ENCODE results near the gene RNF40. TPM values are rescaled to one million over a fixed set of nuclear protein-coding genes. Genes with fewer than 3 reads are reported as not detected.

The RNF40 gene
- total RNA-seq: 56.8 TPM in 2 replicates
- polyA plus RNA-seq: 42.0 and 68.2 TPM in 2 replicates
- 49.9 and 73.9 TPM in 2 replicates for polyA plus RNA-seq (2012)
- polyA minus RNA-seq (ENCODE audit: low replicate concordance): 107 and 130 TPM in 2 replicates

DNA sequence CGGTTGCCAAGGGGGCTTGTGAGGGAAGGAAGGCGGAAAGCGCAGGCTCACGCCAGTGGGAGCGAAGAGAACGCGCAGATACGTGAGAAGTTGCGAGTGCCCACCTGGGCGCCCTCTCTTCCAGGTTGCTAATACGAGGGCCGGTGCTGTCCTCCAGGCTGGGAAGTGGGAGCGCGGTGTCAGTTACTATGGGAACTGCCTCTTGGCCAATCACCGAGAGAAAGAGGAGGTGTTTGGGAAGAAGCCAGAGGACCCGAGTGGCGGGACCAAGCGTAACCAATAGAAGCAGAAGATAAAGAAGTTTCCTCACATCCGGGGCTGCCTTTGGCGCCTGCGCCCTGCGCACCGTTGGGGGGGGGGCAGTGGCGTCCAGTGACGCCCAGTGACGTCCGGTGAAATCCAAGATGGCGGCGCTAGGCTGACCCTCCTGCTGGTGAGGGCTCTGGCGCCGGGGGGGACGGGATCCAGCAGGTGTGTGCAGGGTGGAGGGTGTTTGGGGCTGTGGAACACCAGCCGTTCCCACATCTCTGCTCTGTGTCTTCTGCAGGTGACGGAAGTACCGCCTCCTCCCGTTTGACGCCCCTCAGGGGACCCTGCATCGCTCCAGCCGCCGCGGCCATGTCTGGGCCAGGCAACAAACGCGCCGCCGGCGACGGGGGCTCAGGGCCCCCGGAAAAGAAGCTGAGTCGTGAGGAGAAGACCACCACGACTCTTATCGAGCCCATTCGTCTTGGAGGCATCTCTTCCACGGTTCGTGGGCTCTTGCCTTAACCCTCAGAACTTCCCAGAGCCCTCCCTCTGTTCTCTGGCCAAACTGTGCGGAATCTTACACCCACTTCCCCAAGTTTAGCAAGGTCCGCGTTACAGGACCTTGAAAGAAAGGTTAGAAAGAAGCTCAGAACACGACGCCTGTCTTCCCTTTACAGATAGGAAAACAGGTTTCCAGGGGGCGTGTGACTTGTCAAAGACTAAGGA is at the start of gene RNF40, which contains the start of gene CFAP119:
Gene RNF40 (plus strand): TSS at position 395 of the 975 bp plus-strand sequence. CDS start 224 bp downstream, at position 619.
Gene CFAP119 (minus strand): TSS at position 135 of the 975 bp plus-strand sequence. CDS start 314 bp downstream, outside the sequence.
- Histone ChIP-seq H3K27ac (ENCODE audit: insufficient read depth, low read length) (peak within 1 kb of the TSS; percentile 92), H3K9me3 (ENCODE audit: control insufficient read depth, insufficient read depth, low read depth, low read length) (no peaks in the 10 kb centered on the region), H3K4me1 (ENCODE audit: control insufficient read depth, extremely low read depth, insufficient read depth, low read length) (peaks cover 14% of the 10 kb centered on the region), H3K4me2 (ENCODE audit: extremely low read depth, insufficient read depth, low read length) (peak within 1 kb of the TSS; percentile 98), H3K36me3 (ENCODE audit: control insufficient read depth, insufficient read depth, low read length) (peaks cover 35% of the 10 kb centered on the region), H2AFZ (ENCODE audit: low read length) (peak within 1 kb of the TSS; percentile 97), H3K4me3 (replicated peaks in 1 of 4; ENCODE audit: control extremely low read depth in 1 of 4, insufficient read depth in 1 of 4, low read depth in 3 of 4, low read length in 4 of 4) (peak within 1 kb of the TSS; percentile 84 to 95 (median 90)), H3K9ac (ENCODE audit: insufficient read depth, low read length) (peak within 1 kb of the TSS; percentile 87), H3K79me2 (ENCODE audit: control insufficient read depth, insufficient read depth, low read length) (peaks cover 26% of the 10 kb centered on the region), H4K20me1 (ENCODE audit: control insufficient read depth, extremely low read depth, insufficient read depth, low read length) (no peaks in the 10 kb centered on the region), H3K27me3 (ENCODE audit: control insufficient read depth, insufficient read depth, low read length) (no peaks in the 10 kb centered on the region)
- peak; percentile 96 to 98 for DNase-seq (ENCODE audit: low read depth in 2 of 2)
- no peak for TF ChIP-seq EZH2 (IDR thresholded peaks at IDR 0.05; ENCODE audit: low read length, missing control alignments)
- TF ChIP-seq, protein P1, sequence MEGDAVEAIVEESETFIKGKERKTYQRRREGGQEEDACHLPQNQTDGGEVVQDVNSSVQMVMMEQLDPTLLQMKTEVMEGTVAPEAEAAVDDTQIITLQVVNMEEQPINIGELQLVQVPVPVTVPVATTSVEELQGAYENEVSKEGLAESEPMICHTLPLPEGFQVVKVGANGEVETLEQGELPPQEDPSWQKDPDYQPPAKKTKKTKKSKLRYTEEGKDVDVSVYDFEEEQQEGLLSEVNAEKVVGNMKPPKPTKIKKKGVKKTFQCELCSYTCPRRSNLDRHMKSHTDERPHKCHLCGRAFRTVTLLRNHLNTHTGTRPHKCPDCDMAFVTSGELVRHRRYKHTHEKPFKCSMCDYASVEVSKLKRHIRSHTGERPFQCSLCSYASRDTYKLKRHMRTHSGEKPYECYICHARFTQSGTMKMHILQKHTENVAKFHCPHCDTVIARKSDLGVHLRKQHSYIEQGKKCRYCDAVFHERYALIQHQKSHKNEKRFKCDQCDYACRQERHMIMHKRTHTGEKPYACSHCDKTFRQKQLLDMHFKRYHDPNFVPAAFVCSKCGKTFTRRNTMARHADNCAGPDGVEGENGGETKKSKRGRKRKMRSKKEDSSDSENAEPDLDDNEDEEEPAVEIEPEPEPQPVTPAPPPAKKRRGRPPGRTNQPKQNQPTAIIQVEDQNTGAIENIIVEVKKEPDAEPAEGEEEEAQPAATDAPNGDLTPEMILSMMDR (conservative IDR thresholded peaks at IDR 0.05 in 1 of 2, IDR thresholded peaks at IDR 0.05 in 1 of 2; ENCODE audit: low read depth in 1 of 2, low read length in 2 of 2): peak in 1 of 2 donors; percentile 9

DNA sequence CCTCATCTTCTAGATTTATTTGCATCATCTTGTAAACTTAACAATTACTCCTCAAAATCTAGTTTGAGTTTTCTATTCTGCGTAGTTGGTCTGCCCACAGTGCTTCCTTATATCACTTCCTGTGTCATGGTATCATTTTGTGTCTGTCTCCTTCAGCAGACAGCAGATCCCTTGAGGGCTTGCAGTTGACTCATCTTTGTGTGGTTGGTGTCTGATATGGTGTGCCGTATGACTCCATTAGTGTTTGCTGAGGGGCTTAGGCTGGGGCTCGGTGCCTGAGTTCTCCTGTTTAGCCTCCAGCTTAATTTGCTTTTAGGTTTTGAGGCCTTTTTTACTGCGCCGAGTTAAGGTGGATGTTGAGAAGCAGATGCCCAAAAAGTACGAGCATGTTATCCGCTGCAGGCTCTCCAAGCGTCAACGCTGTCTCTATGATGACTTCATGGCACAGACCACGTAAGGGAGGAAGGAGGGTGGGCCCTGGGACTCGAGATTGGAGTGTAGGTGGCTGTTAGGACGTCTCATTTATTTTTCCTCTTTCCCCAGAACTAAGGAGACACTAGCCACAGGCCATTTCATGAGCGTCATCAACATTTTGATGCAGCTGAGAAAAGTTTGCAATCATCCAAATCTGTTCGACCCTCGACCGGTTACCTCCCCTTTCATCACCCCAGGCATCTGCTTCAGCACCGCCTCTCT is 46.2 kb upstream of the RNF40 start:
- no peaks in the 10 kb centered on the region for H3K9me3 ChIP-seq (ENCODE audit: control insufficient read depth, insufficient read depth, low read depth, low read length)
- peak in 1 of 2 donors; percentile 40 for DNase-seq (ENCODE audit: low read depth in 2 of 2)
- H3K4me1 ChIP-seq (ENCODE audit: control insufficient read depth, extremely low read depth, insufficient read depth, low read length): peaks cover 3% of the 10 kb centered on the region
- TF ChIP-seq, protein P1 (conservative IDR thresholded peaks at IDR 0.05 in 1 of 2, IDR thresholded peaks at IDR 0.05 in 1 of 2; ENCODE audit: low read depth in 1 of 2, low read length in 2 of 2): no peak
- TF ChIP-seq EZH2 (IDR thresholded peaks at IDR 0.05; ENCODE audit: low read length, missing control alignments): no peak
- H2AFZ ChIP-seq (ENCODE audit: low read length): no peak overlapping the region
- H3K27ac ChIP-seq (ENCODE audit: insufficient read depth, low read length): no peak overlapping the region
- H3K36me3 ChIP-seq (ENCODE audit: control insufficient read depth, insufficient read depth, low read length): peaks cover 45% of the 10 kb centered on the region
- H3K9ac ChIP-seq (ENCODE audit: insufficient read depth, low read length): no peak overlapping the region
- no peak overlapping the region for H3K4me3 ChIP-seq (replicated peaks in 1 of 4; ENCODE audit: control extremely low read depth in 1 of 4, insufficient read depth in 1 of 4, low read depth in 3 of 4, low read length in 4 of 4)
- no peaks in the 10 kb centered on the region for H3K27me3 ChIP-seq (ENCODE audit: control insufficient read depth, insufficient read depth, low read length)
- H3K79me2 ChIP-seq (ENCODE audit: control insufficient read depth, insufficient read depth, low read length): peaks cover 18% of the 10 kb centered on the region
- H3K4me2 ChIP-seq (ENCODE audit: extremely low read depth, insufficient read depth, low read length): no peak overlapping the region
- H4K20me1 ChIP-seq (ENCODE audit: control insufficient read depth, extremely low read depth, insufficient read depth, low read length): no peaks in the 10 kb centered on the region

DNA sequence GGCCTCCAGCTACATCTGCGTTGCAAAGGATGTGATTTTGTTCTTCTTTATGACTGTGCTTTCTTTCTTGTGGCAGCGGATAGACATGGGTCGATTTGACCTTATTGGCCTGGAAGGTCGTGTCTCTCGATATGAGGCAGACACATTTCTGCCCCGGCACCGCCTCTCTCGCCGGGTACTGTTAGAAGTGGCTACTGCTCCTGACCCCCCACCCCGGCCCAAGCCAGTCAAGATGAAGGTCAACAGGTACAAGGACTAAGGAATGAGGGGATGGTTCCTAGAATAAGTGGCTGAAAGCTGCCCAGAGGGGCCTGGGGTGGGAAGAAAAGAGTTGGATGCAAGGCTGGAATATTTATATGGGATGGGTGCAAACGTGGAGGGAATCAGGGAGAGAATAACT is 42.0 kb upstream of the RNF40 start:
- H3K27me3 ChIP-seq (ENCODE audit: control insufficient read depth, insufficient read depth, low read length): no peaks in the 10 kb centered on the region
- no peak overlapping the region for H2AFZ ChIP-seq (ENCODE audit: low read length)
- TF ChIP-seq, protein P1 (conservative IDR thresholded peaks at IDR 0.05 in 1 of 2, IDR thresholded peaks at IDR 0.05 in 1 of 2; ENCODE audit: low read depth in 1 of 2, low read length in 2 of 2): no peak
- TF ChIP-seq EZH2 (IDR thresholded peaks at IDR 0.05; ENCODE audit: low read length, missing control alignments): no peak
- H3K9me3 ChIP-seq (ENCODE audit: control insufficient read depth, insufficient read depth, low read depth, low read length): no peaks in the 10 kb centered on the region
- no peak overlapping the region for H3K9ac ChIP-seq (ENCODE audit: insufficient read depth, low read length)
- H3K4me3 ChIP-seq (replicated peaks in 1 of 4; ENCODE audit: control extremely low read depth in 1 of 4, insufficient read depth in 1 of 4, low read depth in 3 of 4, low read length in 4 of 4): no peak overlapping the region
- H3K27ac ChIP-seq (ENCODE audit: insufficient read depth, low read length): no peak overlapping the region
- H3K36me3 ChIP-seq (ENCODE audit: control insufficient read depth, insufficient read depth, low read length): peaks cover 52% of the 10 kb centered on the region
- H3K4me2 ChIP-seq (ENCODE audit: extremely low read depth, insufficient read depth, low read length): no peak overlapping the region
- H3K79me2 ChIP-seq (ENCODE audit: control insufficient read depth, insufficient read depth, low read length): peaks cover 18% of the 10 kb centered on the region
- H4K20me1 ChIP-seq (ENCODE audit: control insufficient read depth, extremely low read depth, insufficient read depth, low read length): no peaks in the 10 kb centered on the region
- no peak for DNase-seq (ENCODE audit: low read depth in 2 of 2)
- peaks cover 4% of the 10 kb centered on the region for H3K4me1 ChIP-seq (ENCODE audit: control insufficient read depth, extremely low read depth, insufficient read depth, low read length)
